ENCODE measurements around the gene KIF21B.

DNA sequence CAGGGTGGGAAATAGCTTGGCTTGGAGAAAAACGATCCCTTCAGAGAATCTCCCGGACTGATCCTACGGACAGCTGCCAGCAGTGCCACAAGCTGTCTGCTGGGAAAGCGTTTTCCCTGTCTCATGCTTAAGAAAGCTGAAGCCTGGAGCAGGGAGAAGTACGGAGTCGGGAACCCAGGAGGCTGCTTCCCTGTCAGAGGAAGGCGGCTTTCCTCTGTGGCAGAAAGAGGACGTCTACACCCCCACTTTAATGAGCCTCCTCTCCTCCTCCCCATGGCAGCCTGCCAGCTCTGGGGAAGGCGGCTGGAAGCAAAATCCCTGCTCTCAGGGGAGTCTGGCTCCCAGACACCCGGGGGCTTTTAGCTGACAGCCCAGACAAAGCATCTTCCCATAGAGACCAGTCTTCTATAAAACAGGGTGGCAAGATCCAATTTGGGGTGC, 7.3 kb downstream of the KIF21B start:
- TF ChIP-seq REST (IDR thresholded peaks at IDR 0.05; ENCODE audit: insufficient read depth in 1 of 2, low read depth in 2 of 2, low read length in 2 of 2): no peak
- no peak for TF ChIP-seq SIN3A (IDR thresholded peaks at IDR 0.05; ENCODE audit: borderline replicate concordance, insufficient read depth, low read length)
- TF ChIP-seq POLR2AphosphoS5 (IDR thresholded peaks at IDR 0.05; ENCODE audit: low read depth, low read length): no peak

Data from PFSK-1 (cell line).